Upper lobe of left lung (tissue), 6 donors: ENCODE measurements around the gene SDK1. TPM values are rescaled to one million over a fixed set of nuclear protein-coding genes. Genes with fewer than 3 reads are reported as not detected.

ENCODE experiments used
- ATAC-seq, 2 donors: fragments of 200-7000 bp; cut with Tn5 transposase; one replicate each; pipeline ENCODE4 v1.9.1; 2022; ENCODE audit warnings: mild to moderate bottlenecking in 2 of 2, moderate library complexity in 2 of 2; ENCODE audit not compliant: low FRiP score in 2 of 2
- DNase-seq, 2 donors: peaks; one replicate each; pipeline ENCODE4 v3.0.0-alpha.2; 2019 to 2020
- H3K27ac ChIP-seq, 4 donors: fragments of 200-600 bp; sonication (generic); one replicate each; pipeline ENCODE4 v1.5.1; 2016 to 2019
- H3K27me3 ChIP-seq, 4 donors: fragments of 200-600 bp; sonication (generic); one replicate each; pipeline ENCODE4 v1.5.1; 2017 to 2019
- H3K36me3 ChIP-seq, 4 donors: fragments of 200-600 bp; sonication (generic); one replicate each; pipeline ENCODE4 v1.5.1; 2016 to 2019
- H3K4me1 ChIP-seq, 4 donors: fragments of 200-600 bp; sonication (generic); one replicate each; pipeline ENCODE4 v1.5.1; 2018 to 2019
- H3K4me3 ChIP-seq, 4 donors: fragments of 200-600 bp; sonication (generic); one replicate each; pipeline ENCODE4 v1.5.1; 2017 to 2019; ENCODE audit warnings: mild to moderate bottlenecking in 2 of 4, moderate library complexity in 1 of 4
- H3K9me3 ChIP-seq, 4 donors: fragments of 200-600 bp; sonication (generic); one replicate each; pipeline ENCODE4 v1.5.1; 2018 to 2019
- CTCF ChIP-seq, 6 experiments: fragments of 450-650 bp in 4 of 6; fragments of 200-600 bp in 2 of 6; sonication (generic) in 2 of 6; IDR thresholded peaks; one replicate each; pipeline ENCODE4 v1.5.1; 2016 to 2019; ENCODE audit warnings: antibody characterized with exemption in 6 of 6
- EP300 ChIP-seq, 4 donors: sonication (generic); formaldehyde crosslinking; IDR thresholded peaks; one replicate each; pipeline ENCODE4 v1.5.1; 2017; ENCODE audit warnings: antibody characterized with exemption in 4 of 4, control low read depth in 2 of 4
- POLR2A ChIP-seq, 4 donors: fragments of 450-650 bp; IDR thresholded peaks; one replicate each; pipeline ENCODE4 v1.5.1; 2016 to 2017; ENCODE audit warnings: antibody characterized with exemption in 4 of 4, mild to moderate bottlenecking in 2 of 4
- POLR2AphosphoS5 ChIP-seq, 2 donors: sonication (generic); formaldehyde crosslinking; IDR thresholded peaks; one replicate each; pipeline ENCODE4 v1.5.1; 2017; ENCODE audit warnings: antibody characterized with exemption in 2 of 2
- WGBS, 2 donors: methylation state at CpG; one replicate each; pipeline ENCODE4 v1.1.5; 2017 to 2018; 5-methylcytosine and 5-hydroxymethylcytosine counted together
- total RNA-seq, 6 donors: library from RNA; depleted of rRNA in 4 of 6; stranded (reverse); fragments of >200 nt in 4 of 6; gene quantifications; one replicate each; pipeline versions ENCODE4 v1.1.0 to v1.2.1, GENCODE V29; 2016 to 2021
- donor health status: DM: no; HTN: no; CAD: no; lungs with moderate emphysema.
- donor health status: DM: no; HTN: yes; CAD: no; lungs with severe emphysema.

SDK1 gene
- total RNA-seq, 6 donors from 2014 or later, result 9.3 to 90.1 (median 11.8) TPM

DNA sequence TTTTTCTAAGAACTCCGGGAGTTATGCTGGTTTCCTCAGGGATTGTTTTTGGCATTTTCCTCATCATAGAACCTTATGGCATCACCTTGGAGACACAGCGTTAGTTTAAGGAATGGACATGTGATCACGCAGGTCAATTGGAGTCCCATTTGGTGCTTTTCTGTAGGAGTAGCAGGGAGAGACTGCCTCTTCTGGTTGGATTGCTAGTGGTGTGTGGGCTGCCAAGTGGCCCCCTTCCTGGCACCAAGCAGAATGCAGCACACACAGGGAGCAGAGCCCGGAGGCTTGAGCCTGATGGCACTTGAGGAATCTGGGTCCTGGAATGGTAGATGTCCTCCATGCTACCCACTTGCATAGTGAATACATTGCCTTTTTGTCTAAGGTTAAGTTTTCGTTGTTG, 57.9 kb downstream of the SDK1 start:
- 89 to 96% methylated on average over 5 of the region's 5 CpGs for WGBS, 2 donors
- Histone ChIP-seq H3K4me3 (no peak overlapping the region), H3K36me3 (no peaks in the 10 kb centered on the region), H3K27me3 (no peaks in the 10 kb centered on the region), H3K9me3 (no peaks in the 10 kb centered on the region), H3K27ac (no peak overlapping the region), H3K4me1 (no peaks in the 10 kb centered on the region)
- ATAC-seq (no peak), DNase-seq (no peak)
- TF ChIP-seq EP300 (IDR thresholded peaks at IDR 0.05) (no peak), POLR2A (IDR thresholded peaks at IDR 0.05) (no peak), CTCF (IDR thresholded peaks at IDR 0.05) (no peak), POLR2AphosphoS5 (IDR thresholded peaks at IDR 0.05) (no peak)

DNA sequence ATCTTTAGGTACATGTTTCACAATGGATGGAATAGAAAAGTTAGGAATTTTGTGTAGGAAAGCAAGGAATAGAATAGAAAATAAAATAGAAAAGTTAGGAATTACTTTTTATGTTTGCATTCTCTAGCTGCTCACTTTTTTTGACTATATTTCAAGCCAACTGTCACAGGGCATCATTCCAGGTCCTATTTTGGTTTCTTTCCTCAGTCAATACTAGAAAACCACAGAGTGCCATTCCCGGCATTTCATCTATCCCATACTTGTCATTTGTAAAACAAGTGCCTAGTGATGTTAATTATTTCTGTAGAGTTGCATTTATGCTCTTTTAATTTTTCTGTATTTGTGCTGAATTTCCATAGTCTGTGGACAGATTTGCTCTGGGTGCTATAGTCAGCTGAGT, 66.2 kb downstream of the SDK1 start:
- no peak for DNase-seq
- WGBS, 2 donors, result 46 to 53% methylated on average over 1 of the region's 1 CpG
- Histone ChIP-seq H3K36me3 (no peaks in the 10 kb centered on the region), H3K4me3 (no peak overlapping the region), H3K27me3 (no peaks in the 10 kb centered on the region), H3K27ac (no peak overlapping the region), H3K9me3 (no peaks in the 10 kb centered on the region), H3K4me1 (no peaks in the 10 kb centered on the region)
- no peak for TF ChIP-seq EP300 (IDR thresholded peaks at IDR 0.05)
- no peak for TF ChIP-seq POLR2A (IDR thresholded peaks at IDR 0.05)
- no peak for TF ChIP-seq CTCF (IDR thresholded peaks at IDR 0.05)
- TF ChIP-seq POLR2AphosphoS5 (IDR thresholded peaks at IDR 0.05), result no peak
- ATAC-seq, result no peak

DNA sequence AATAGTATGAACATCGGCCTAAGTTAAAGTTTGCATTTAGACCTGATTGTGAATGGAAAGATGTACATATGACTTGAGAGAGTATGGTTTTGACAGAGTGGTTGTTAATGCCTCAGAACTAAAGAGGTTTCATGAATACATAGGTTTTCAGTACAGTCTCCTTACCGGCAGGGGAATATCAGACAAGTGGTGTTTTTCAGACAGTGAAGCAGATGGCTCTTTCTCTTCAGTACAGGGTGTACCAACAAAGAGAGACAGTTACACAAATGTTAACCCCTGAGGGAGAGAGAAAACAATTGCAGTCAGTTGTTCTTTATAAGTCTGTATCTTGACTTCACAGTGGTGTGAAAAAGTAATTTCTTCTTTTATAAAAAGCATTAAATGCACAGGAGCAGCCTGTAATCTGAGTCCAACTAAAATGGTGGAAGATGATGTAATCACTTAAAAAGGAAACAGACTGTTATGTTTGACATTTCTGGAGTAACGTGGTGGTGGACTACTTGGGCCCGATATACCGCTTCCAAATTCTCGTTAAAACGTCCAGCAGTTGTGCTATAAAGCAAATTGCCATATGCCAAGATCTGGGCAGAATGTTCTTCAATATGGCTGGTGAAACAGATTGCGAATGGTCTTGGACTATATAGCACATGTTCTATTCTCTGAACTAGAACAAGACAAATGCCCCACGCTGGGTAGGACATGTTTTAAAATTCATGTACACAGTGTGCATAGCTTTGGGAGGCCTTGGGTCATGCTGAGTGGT, 69.2 kb downstream of the SDK1 start:
- no peaks in the 10 kb centered on the region for H3K27me3 ChIP-seq
- TF ChIP-seq POLR2A (IDR thresholded peaks at IDR 0.05) (no peak), CTCF (IDR thresholded peaks at IDR 0.05) (peak in 1 of 6 experiments; percentile 11)
- H3K9me3 ChIP-seq, result no peaks in the 10 kb centered on the region
- H3K27ac ChIP-seq, result no peak overlapping the region
- no peak for DNase-seq
- H3K4me3 ChIP-seq, result no peak overlapping the region
- H3K4me1 ChIP-seq, result no peaks in the 10 kb centered on the region
- peak in 1 of 2 donors; percentile 52 for ATAC-seq
- H3K36me3 ChIP-seq, result no peaks in the 10 kb centered on the region
- WGBS, 2 donors, result 78 to 85% methylated on average over 9 of the region's 9 CpGs

- DNase-seq, result no peak
- H3K27ac ChIP-seq, result no peak overlapping the region
- TF ChIP-seq EP300 (IDR thresholded peaks at IDR 0.05), result no peak
- TF ChIP-seq POLR2A (IDR thresholded peaks at IDR 0.05), result no peak
- no peak for TF ChIP-seq CTCF (IDR thresholded peaks at IDR 0.05)
- TF ChIP-seq POLR2AphosphoS5 (IDR thresholded peaks at IDR 0.05), result no peak
Observed at GRCh38 chr7:3370921-3371320, 69.9 kb downstream of the SDK1 start.

GRCh38 chr7:3371601-3372000, 70.5 kb downstream of the SDK1 start:
- ATAC-seq (no peak), DNase-seq (no peak)
- Histone ChIP-seq H3K36me3 (no peaks in the 10 kb centered on the region), H3K27ac (no peak overlapping the region), H3K4me1 (no peaks in the 10 kb centered on the region), H3K9me3 (no peaks in the 10 kb centered on the region), H3K4me3 (no peak overlapping the region), H3K27me3 (no peaks in the 10 kb centered on the region)
- TF ChIP-seq POLR2A (IDR thresholded peaks at IDR 0.05) (no peak), EP300 (IDR thresholded peaks at IDR 0.05) (no peak), CTCF (IDR thresholded peaks at IDR 0.05) (no peak), POLR2AphosphoS5 (IDR thresholded peaks at IDR 0.05) (no peak)
- 27 to 41% methylated on average over 4 of the region's 4 CpGs for WGBS, 2 donors

More at GRCh38 chr7:3370921-3371320, 69.9 kb downstream of the SDK1 start:
- H3K9me3 ChIP-seq, result no peaks in the 10 kb centered on the region
- no peaks in the 10 kb centered on the region for H3K4me1 ChIP-seq
- no peak for ATAC-seq
- 91 to 93% methylated on average over 7 of the region's 7 CpGs for WGBS, 2 donors
- no peaks in the 10 kb centered on the region for H3K27me3 ChIP-seq
- no peaks in the 10 kb centered on the region for H3K36me3 ChIP-seq
- no peak overlapping the region for H3K4me3 ChIP-seq
